HG03558 (cell line): Measurements from ENCODE around the gene CBLN3.

ENCODE experiments used
- ATAC-seq: cut with Tn5 transposase; IDR thresholded peaks from one replicate; pipeline ENCODE4 v1.9.1; 2021; ENCODE audit warnings: moderate number of reproducible peaks; ENCODE audit not compliant: unreplicated experiment; ENCODE audit errors: extremely low read depth

Gene CBLN3

DNA sequence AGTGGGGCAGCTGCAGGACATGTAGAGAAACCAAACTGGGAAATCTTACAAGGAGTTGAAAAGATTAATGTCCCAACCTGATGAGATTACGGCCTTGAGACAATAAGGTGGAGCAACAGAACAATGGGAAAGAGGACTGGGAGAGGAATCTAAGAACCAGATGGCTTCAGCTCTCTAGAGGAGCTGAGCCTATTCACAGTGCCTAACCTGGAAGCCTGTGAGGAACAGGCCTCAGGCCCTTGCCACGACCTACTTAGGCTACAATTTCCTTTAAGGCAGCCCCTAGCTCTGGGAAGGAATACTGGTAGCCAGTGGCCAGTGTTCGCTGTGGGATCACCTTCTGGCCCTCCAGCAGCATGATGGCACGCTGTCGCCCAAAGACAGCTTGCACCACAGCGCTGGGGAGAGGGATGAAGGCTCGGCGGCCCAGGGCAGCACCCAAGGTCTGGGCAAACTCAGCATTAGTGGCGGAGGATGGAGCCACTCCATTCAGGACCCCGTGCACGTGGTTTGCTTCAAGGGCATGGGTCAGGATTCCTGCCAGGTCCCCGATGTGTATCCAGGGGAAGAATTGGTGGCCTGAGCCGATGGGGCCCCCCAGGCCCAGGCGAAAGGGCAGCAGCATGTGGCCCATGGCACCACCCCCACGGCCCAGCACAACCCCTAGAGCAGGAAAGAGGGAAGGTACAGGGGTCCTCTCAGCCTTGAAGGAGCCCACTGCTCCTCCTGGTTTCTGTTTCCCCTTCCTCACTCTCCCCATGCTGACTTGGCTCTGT, 10.6 kb upstream of the CBLN3 start:
- ATAC-seq, result no peak

GRCh38 chr14:24439257-24439656, 9.8 kb upstream of the CBLN3 start:
- ATAC-seq, result no peak

DNA sequence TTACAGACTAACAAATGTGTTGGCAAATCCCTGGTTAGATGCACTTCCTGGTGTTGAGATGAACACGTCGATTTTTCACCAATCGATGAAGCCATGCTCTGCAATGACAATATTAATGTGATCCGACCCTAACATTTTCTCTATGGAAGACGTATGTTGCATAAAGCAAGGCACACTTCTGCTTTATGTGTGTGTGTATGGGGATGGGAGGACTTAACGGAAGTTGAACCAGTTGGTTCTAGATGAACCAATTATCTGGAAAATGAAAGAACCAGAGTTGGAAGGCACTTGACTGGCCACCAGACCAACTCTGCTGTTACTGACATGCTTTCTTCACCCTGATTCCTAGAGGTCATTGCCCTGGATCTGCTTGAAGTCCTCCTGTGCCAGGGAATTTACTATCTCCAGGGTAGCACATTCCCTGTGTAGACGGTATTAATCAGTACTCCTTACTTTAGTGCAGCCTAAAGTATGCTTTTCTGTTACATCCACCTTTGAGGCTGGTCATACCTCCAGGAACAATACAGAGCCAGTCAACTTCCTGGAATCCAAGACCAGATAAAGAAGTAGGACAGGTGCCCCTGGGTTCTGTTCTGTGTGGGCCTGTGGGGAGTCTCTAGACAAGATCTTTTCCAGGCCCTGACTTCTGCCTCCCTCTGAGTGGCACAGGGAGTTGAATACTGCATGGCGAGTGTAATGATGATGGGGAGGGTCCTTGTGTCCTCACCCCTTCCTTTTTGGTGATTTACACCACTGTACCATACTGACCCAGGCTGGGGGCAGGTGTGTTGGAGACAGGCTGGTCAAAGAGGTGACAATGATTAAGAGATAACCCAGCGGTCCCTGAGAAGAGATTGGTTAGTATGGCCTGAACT, 9.0 kb upstream of the CBLN3 start:
- no peak for ATAC-seq

GRCh38 chr14:24437736-24438067, 8.2 kb upstream of the CBLN3 start:
- ATAC-seq, result no peak

DNA sequence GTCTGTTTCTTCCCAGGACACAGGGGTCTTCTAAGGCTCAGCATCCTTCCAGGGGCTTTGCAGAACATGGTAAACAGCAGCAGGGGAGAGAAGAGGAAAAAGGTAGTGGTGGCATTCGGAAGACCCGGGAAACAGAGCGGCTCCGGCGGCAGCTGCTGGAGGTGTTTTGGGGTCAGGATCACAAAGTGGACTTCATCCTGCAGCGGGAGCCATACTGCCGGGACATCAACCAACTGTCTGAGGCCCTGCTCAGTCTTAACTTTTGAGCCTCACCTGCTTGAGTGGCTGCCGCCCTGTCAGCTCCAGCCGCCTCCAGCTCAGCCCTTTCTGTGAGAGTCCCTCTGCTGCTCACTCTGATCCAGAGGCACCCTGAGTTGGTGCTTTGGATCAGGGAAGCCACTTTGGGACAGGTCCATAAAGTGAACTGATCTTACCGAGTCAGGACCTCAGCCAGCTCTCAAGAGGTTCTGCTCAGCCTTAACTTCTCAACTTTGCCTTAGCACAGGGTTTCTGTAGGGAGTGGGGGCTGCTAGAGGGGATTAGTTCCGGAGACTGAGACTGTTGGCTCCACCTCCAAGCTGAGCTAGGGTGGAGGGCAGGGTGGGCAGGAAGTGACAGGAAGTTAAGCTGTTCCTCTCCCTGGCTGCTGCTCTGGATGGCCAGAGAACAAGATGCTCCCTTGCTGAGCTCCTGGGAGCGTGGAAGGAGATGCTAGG, 7.7 kb upstream of the CBLN3 start:
- ATAC-seq, result no peak

DNA sequence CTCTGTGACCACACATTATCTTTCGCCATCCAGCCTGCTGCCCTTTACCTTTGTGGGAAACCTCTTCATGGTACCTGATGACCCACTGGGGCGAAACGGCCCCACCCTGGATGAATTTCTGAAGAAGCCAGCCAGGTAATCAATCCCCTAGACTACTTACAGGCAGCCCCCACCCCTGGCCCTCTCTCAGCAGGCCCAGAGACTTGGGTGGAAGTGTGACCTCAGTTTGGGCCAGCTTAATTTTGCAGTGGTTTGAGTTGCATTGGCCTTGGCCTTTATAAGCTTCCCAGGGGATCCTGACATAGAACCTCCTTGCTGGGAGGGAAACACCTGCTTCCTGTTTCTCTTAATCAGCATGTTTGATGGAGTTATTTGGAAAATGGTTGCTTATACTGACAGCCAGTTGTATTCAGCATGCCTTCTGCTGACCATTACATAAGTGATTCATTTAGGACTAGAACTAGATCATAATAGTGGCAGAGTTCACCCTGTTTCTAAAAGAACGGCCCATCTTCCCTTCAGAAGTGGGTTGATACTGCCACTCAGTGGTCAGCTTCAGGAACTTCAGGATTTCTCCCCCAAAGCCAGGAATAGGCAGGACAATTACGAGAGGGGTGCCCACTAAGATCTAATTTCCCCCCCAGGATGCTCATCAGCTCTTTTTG, 7.0 kb upstream of the CBLN3 start:
- no peak for ATAC-seq

DNA sequence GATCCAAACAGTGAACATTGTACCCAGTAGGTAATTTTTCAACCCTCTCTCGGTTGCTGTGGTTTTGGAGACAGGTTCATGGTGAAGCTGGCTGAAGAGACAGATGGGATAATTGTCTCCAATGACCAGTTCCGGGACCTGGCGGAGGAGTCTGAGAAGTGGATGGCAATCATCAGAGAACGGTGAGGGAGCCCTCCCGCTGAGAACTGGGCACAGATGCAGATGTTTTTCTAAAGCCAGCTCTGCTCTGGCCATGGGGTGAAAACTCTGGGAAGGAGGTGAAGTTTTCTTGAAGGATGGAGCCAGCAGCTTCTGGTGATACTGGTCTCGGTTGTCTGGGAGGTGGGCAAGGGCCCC, 6.5 kb upstream of the CBLN3 start:
- no peak for ATAC-seq

- ATAC-seq, result no peak
Observed at GRCh38 chr14:24435192-24435810, 5.8 kb upstream of the CBLN3 start.

GRCh38 chr14:24434676-24435075, 5.2 kb upstream of the CBLN3 start:
- no peak for ATAC-seq

- ATAC-seq, result no peak
Observed at GRCh38 chr14:24434036-24434435, 4.6 kb upstream of the CBLN3 start.

GRCh38 chr14:24432259-24433131, 3.0 kb upstream of the CBLN3 start:
- no peak for ATAC-seq

DNA sequence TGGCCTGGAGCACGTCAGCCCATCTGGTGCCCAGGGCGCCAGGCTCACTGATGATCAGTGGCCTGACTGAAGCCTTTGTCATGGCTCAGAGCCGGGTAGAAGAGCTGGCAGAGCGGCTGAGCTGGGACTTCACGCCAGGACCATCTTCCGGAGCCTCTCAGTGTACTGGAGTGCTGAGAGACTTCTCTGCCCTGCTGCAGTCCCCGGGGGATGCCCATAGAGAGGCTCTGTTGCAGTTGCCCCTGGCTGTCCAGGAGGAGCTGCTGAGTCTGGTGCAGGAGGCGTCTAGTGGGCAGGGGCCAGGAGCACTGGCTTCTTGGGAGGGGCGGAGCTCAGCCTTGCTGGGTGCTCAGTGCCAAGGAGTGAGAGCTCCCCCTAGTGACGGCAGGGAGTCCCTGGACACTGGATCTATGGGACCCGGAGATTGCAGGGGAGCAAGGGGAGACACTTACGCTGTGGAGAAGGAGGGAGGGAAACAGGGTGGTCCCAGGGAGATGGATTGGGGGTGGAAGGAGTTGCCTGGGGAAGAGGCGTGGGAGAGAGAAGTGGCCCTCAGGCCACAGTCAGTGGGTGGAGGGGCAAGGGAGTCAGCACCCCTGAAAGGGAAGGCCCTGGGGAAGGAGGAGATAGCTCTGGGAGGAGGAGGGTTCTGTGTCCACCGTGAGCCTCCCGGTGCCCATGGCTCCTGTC, 2.2 kb upstream of the CBLN3 start:
- ATAC-seq, result no peak

DNA sequence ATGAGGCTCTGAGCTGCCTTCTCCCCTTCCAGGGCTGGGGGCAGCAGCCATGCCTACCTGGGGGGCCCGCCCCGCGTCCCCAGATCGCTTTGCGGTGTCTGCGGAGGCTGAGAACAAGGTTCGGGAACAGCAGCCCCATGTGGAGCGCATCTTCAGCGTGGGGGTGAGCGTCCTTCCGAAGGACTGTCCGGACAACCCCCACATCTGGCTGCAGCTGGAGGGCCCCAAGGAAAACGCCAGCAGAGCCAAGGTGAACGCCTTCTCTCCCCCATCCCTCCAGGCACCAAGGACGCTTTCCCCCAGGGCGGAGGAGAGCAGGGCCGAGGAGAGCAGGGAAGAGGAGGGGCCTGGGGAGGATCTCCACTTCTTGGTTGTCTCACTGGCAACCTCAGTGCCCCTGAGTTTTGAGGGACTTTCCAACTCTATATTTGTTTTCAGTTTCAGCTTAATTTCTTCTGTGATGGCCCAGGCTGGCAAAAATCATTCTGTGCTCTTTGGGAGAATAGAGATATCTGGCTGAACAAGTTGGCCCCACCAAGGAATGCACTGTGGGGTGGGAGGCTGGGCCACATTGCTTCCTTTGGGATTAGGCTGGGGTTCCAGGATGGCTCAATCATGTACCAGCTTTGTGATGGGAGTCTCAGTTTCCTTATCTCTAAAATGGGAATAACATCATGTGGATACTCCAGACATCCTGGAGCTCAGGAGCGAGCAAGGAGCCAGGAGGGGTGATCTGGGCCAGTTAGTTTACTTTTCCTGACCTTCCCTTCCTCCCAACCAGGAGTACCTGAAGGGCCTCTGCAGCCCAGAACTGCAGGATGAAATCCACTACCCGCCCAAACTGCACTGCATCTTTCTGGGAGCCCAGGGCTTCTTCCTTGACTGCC, 1.5 kb upstream of the CBLN3 start:
- no peak for ATAC-seq

DNA sequence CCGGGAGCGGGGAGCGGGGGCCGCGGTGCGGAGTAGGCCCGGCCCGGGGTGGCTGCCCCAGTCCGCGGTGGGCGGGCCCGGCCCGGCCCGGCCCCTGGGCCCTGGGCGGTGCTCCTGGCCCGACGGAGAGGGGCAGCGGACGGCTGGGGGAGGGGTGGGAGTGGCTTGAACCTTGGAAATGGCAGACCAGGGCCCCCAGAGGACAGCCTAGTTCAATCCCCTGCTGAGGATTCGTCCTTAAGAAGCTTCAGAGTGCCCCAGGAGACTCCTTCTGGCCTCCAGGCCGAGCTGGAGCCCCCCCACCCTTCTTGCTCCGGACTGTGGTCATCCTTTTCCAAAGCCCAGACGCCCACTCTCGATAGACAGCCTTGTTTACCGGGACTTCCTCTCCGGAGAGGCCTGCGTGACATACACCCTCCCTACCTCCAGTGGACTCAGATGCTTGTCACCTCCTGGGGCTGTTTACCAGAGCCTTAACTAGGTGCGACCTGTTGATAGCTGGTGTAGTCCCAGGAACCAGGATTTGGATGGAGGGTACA, 744 bp upstream of the CBLN3 start:
- ATAC-seq, result peak; percentile 35

GRCh38 chr14:24428628-24429394, 657 bp downstream of the CBLN3 start:
- ATAC-seq, result no peak

- ATAC-seq, result no peak
Observed at GRCh38 chr14:24427537-24428508, 1.6 kb downstream of the CBLN3 start.
